Mucosa of gallbladder (tissue), 1 donor: ENCODE data around the gene SIPA1L3. TPM values are rescaled to one million over a fixed set of nuclear protein-coding genes. Genes with fewer than 3 reads are reported as not detected.
"Not testable (repeated sequence)": the region's sequence is repeated elsewhere in the genome, so short reads cannot be mapped to it uniquely, and the experiment has no call there.

Source experiments
- DNase-seq: peaks from one replicate; pipeline ENCODE4 v3.0.0-alpha.2; 2020; ENCODE audit warnings: low spot score
- total RNA-seq: library from RNA; stranded (reverse); gene quantifications from one replicate; pipeline ENCODE4 v1.2.1, GENCODE V29; 2021
- donor health status: DM: no; HTN: no; CAD: no.

SIPA1L3 gene
- total RNA-seq, 1 donor from 2014 or later: 74.6 TPM

DNA sequence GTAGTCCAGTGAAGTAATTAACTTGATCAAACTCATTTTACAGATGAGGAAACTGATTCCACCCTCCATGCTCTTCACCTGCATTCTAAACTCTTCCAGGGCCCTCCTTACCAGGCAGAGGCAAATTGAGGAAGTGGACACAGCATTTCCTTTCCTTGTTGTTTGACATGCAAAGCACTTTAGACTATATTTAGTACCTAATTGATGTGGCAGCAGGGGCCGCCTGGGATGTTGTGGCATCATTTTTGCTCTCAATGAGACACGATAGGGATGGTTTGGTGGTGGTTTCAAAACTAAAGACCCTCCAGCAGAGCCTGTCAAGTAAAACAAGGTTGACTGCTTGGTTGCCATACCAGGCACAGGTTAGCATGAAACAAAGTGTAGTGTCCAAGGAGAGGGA is 7.9 kb downstream of the SIPA1L3 start:
- DNase-seq: no peak

DNA sequence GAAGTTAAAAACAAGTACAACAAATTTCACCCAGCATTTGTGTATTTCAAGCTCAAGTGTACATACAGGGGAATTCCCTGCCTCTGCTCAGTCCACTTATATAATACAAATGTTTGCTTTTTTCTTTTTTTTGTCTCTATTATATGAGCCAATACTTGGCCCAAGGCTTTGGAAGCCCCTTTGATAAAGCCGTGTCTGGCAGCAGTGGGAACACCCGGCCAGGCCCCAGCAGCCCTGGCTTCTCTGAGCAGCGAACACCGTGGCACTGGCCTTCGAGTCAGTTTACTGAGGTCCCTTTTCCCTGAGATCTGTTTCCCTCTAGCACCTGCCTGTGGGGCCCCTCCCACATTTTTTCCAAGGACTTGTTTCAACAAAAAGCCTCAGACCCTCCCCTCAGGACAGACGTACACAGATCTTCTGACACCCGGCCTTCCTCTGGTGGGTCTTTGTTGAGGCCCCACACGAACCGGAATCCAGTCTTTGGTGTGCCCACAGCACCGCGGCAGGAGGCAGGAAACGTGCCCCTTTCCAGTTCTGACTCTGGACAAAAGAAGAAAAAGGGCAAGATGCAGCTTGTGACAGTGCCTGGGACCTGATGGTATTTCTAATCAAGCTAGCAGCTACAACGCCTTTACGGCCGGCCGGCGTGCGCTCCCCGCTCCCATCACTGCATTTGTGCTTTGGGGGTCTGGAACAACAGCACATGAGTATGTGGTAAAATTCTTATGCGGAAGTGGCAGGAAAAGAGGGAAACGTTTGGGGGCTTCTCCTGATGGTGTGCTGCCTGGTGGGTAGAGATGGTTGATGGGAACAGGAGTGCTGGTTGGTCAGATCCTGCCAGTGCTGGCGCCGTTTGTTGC is 13.8 kb downstream of the SIPA1L3 start:
- DNase-seq: no peak

DNA sequence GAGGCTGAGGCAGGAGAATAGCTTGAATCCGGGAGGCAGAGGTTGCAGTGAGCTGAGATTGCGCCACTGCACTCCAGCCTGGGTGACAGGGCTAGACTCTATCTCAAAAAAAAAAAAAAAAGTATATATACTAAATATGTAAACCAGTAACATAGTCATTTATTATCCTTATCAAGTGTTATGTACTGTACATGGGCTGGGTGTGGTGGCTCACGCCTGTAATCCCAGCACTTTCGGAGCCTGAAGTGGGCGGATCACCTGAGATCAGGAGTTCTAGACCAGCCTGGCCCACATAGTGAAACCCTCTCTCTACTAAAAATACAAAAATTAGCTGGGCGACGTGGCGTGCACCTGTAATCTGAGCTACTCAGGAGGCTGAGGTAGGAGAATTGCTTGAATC is 17.6 kb downstream of the SIPA1L3 start:
- DNase-seq: not testable (repeated sequence)

DNA sequence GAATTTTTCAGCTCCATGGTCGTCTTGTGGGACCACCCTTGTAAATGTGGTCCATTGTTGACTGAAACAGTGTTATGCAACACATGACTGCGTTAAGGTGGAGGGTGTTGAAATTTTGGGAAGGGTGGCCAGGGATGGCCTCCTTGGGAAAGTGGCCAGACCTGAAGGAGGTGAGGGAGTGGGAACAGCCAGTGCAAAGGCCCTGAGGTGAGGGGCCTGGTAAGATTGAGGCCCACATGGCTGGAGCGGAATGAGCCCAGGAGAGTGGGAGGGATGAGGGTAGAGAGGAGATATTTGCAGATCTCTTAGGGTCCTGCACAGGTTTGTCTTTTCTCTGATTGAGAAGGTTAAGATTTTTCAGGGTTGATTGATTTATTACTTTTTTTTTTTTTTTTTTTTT is 18.2 kb downstream of the SIPA1L3 start:
- DNase-seq: no peak

DNA sequence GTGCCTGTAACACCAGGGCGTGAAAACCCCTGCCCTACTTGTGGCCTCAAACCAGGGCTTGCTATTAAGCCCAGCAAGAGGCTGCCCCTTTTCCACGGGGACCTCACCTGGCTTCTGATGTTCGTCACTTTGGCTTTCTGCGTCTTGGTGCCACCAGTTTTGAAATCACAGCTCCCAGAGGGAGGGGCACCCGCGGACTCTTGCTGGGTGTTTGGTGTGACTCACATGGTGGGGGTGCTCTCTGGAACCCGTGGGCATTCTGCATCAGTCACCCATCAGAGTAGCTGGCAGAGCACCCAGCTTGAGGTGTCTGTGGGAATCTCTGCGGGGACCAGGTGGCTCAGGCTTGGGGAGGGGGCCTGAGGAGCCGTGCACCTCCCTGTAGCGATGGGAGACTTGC is 19.2 kb downstream of the SIPA1L3 start:
- no peak for DNase-seq

DNA sequence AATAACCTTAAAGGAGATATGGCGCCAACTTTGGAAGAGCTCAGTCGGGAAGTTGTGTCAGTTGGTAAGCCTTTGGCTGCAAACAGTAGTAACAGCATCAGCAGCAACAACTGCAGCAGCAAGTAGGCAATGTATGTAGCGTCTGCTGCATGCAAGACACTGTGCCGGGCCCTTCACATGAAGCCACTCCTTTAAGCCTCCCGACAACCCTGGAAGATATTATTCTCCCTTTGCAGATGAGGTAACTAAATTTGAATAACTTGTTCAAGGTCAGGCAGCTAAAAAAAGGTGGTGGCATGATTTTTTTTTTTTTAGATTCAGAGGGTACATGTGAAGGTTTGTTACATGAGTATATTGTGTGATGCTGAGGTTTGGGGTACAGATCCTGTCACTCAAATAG is 19.7 kb downstream of the SIPA1L3 start:
- DNase-seq: no peak

DNA sequence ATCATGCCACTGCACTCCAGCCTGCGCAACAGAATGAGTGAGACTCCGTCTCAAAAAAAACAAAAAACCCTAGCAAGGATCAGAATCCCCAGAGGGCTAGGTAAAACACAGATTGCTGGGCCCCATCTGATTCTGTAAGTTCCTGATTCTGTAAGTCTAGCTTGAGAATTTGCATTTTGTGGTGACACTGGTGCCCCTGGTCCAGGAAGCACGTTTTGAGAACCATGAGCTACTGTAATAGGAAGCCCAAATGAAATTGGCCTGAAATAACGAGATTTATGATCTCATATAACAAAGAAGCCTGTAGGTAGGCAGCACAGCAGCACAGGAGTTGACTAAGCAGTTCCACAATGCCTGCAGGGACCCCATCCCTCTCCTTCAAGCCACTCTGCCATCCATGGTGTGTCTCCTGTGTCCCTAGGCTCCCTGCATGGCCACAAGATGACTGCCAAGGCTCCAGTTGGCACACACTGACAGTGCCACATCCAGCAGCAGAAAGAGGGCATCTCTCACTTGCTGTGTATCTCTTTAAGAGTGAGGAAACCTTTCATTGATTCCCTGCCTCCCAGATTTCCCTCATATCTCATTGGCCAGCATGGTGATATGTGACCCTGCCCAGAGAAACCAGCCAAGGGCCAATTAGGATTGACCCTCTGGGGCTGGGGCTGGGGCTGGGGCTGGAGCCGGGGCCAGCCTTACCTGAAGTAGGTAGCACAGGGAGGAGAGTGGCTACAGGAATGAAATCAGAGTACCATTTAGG is 21.7 kb downstream of the SIPA1L3 start:
- DNase-seq: no peak

DNA sequence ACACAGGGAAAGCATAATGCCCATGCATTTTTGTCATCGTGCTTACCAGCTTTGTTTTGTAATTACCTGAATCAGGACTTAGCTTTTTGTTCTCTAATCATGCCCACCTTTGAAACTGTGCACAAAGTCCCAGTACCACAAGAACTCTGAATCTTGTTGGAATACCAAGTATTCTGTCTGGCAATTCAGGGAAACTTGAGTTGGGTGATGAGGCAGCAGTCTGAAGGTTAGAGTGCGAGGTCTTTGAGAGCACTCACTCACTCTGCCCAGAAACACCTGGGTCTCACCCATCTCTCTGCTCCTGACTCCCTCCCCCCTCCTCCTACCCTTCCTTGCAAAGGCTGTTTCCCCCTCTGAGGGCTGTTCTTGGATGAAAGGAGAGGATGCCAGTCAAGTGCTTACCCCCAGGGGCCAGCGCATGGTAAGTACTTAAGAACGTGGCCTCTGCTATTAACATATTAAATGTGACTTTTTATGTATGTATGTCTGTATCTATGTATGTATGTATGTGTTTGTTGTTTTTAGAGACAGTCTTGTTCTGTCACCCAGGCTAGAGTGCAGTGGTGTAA is 22.4 kb downstream of the SIPA1L3 start:
- no peak for DNase-seq

DNA sequence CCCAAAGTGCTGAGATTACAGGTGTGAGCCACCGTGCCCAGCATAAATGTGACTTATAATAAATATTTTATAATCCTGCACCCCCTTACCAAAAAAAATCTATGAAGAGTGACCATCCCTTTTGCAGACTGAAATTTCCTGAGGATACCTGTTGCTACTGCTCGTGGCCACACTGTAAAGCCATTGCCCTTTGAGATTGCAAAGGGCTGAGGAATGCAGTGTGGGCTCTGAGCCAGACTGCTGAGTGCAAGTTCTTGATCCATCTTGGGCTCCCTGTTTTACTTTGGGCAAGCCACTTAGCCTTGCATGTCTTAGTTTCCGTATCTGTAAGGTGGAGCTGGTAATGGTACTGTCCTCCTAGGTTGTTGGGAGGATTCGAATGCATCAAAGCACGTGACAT is 23.4 kb downstream of the SIPA1L3 start:
- no peak for DNase-seq

DNA sequence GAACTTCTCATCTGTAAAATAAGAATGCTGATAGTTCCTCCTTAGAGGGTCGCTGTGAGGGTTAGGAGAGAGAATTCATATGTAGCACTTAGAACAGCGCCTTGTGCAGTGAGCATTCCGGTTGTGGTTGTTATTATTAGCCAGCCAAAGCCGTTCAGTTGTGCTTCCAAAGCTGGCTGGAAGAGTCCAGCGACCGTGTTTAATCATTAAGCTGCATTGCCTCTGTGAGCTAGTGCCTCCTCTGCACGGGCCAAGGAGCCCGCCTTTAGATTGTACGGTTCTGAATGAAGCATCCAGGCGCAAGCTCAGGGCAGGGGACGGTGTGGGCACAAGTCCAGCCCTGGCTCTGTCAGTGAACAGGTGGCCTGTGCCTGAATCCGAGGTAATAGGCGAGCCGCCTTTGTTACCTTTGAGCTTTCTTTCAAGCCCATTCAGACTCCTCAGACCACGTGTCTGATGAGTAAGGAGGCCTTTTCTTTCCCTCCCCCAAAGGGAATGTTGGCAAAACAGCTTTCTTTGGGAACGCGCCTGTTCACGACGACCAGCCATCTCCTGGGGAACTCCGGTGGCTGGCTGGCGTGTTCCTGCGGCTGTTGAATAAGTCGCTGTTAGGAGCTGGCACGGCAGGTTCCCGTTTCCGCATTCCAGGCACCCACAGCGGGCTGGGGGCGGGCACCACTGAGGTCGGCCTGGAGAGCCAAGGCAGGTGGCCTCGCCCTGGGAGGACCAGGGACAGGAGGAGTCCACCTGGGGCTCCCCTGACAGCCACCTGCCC is 25.1 kb downstream of the SIPA1L3 start:
- DNase-seq: peak; percentile 87

DNA sequence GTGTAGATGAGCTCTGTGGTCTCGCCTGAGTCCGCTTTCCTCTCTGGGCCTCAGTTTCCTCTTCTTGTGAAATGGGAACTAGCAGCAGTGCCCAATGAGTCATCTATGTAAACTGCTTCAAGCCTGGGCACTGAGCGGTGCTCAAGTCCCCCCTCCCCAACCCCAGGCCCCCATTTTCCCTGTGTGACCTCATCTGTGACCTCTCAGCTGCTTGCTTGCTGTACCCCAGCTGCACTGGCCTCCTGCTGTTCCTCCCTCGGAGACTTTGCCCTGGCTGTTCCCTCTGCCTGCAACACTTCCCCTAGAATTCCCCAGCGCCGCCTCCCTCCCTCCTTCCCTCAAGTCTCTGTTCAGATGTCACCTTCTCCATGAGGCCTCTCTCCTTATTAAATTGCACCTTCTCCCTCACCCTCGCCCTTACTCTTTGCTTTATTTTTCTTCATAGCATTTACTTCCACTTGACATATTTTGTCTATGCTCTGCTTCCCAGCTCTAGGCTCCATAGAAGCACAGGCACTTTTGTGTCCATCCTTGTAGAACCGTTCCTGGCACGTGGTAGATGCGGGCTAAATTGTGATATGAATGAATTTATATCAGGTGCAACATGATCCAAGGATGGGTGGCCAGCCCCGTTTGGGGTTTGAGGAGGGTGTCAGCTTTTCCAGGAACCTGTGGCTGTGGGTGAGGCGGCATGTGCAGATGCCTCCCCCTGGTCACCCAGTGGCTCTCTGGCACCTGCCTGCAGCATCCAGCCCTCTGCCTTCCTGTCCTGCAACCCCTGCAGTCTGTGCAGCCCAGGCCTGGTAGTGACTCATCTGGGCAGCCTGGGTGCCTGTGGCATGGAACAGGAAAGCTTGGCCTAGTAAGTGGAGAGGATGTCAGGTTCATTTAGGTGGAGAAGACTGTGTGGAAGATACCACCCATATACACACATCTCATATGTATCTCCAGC is 26.3 kb downstream of the SIPA1L3 start:
- DNase-seq: peak; percentile 58

DNA sequence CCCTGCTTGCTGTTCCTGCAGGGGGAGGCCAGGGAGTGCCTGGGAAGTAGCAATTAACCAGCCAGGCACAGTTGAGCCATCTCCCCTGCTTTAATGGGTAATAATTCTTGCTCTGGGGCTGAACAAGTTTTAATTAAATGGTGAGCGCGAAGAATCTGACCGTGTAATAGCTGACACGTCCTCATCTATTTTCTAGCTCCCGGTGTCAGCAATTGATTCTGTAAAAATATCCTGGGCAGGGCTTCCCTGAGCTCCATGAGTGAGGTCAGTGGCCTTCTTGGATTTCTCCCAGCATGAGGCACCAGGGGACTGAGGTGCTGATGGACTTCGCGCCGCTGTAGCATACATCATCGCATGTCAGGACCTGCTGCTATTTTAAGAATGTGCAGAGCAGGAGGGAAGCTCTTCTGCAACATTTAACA is 26.9 kb downstream of the SIPA1L3 start:
- peak; percentile 87 for DNase-seq

DNA sequence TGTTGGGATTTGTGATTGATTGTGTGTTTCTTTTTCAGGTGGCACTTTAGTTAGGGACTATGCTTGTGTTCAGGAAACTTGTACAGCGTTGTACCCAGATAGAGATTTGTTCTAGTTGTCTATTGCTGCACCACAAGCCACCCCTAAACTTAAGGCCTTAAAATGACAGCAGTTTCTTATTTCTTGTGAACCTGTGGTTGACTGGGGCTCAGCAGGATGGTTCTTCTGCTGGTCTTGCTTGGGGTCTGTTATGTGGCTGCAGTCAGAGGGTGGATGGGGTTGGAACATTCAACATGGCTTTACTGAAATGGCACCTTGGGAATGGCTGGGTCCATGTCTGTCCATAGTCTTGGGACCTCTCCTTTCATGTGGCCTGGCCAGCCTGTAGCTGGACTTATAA is 28.3 kb downstream of the SIPA1L3 start:
- no peak for DNase-seq

DNA sequence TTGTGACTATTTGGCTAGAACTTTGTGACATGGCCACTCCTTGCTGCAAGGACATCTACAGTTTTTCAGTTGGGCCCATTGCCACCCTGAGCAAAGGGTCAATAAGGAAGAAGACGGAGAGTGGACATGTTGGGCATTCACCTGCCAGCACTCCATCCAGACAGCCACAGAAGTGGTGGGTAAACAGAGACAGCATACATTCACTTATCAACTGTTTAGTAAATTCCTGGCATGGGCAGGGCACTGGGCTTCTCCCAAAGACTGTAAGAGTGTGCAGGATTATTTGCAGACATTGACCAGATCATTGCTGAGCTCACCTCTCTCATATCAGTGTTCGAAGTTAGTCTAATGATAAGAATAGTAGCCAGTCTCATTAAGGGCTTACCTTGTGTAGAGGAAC is 29.2 kb downstream of the SIPA1L3 start:
- peak; percentile 86 for DNase-seq

DNA sequence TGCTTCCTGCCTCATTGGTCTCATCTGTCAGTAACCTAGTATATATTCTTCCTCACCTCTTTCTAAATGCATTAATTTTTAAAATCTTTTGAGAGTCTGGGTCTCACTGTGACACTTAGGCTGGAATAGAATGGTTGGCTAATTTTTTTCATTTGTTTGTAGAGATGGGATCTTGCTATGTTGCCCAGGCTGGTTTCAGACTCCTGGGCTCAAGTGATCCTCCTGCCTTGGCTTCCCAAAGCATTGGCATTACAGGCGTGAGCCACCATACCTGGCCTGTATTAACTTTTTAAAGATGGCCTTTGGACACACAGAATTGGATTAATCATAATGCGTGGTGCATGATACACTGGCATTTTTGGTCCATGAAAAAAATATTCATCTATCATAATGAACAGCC is 29.9 kb downstream of the SIPA1L3 start:
- no peak for DNase-seq

DNA sequence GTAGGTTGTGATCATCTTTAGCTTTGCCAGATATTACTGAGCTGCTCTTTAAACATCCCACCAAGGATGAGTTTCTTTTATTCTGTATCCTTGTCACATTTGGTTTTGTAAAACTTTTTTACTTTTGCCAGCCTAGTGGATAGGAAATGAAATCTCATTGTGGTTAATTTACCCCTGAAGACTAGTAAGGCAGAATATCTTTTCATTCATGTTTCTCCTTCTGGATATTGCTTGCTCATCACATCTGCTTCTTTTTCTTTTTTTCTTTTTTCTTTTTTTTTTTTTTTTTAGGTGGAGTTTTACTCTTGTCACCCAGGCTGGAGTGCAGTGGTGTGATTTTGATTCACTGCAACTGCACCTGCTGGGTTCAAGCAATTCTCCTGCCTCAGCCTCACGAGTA is 31.3 kb downstream of the SIPA1L3 start:
- DNase-seq: no peak

DNA sequence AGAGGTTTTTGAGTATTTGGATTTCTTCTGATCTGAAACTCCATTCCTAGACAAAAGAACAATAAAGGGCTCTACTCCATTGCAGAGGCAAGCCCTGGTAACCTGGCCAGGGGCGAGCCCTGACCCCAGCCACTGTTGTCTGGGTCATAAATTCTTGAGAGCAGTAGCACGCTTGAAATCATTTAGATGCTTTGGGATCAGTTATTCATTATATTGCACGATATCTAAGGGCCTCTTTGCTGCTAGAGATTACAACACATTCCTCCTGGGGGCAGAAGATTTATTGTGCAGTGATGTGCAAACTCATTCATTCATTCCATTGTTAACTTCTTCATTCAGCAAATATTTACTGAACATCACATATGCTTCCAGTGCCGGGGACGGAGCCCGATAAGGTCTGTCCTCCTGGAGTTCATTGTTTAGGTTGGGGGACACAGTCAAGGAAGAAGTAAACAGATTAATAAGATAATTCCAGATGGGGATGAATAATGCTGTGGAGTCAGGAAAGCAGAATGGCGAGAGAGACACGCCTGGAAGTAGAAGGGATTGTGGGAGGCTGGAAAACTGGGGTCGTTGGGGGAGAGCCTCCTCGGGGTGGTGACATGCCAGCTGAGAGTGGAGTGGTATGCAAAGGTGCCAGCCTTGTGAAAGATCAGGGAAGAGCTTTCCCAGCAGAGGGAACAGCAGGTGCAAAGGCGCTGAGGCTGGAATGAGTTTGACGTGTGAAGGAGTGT is 34.9 kb downstream of the SIPA1L3 start:
- no peak for DNase-seq

DNA sequence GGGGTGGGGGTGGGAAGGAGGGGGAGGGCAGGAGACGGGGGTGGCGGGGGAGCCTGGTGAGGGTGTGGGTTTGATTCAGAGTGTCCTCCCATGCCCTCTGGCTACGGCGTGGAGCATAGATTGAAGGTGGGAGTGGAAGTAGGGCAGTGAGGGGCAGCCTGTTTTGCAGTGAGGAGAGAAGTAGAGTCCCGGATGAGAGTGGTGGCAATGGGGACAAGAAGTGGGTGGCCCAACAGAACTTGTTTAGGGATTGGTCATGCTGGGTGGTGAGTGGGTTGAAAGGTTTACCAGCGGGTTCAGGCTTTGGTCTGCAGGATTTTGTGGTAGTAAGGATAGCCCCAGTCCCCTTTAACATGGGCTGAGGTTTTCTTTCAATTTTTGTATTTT is 35.5 kb downstream of the SIPA1L3 start:
- no peak for DNase-seq

DNA sequence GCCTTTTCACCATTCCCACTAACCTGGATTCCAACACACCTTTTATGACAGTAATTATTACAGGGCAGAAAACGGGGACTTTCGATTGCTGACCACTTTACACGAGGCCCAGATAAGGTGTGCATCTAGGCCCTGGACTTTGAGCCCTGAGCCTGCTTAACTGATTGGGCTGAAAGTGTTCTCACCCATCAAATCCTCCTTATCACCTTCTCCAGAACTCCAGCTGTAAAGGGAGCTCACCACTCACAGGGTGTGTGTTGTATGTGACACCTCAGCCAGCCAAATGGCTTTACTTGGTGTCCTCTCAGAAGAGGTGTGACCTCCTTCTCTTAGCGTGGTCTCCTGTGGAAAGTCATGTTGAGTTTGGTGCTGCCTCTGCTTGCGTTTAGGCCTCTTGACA is 36.5 kb downstream of the SIPA1L3 start:
- peak; percentile 65 for DNase-seq

DNA sequence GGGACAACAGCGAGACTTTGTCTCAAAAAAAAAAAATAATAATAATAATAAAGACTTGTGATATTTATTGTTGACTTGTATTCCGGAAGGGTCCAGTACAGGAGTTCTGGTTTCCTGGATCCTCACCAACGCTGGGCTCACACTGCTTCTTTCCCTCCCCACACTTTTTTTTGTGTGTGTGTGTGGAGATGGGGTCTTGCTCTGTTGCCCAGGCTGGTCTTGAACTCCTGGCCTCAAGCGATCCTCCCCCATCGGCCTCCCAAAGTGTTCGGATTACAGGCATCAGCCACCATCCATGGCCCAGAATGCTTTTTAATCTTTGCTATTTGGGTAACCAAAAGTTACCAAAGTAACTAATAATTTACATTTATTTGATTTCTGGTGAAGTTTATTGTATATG is 39.1 kb downstream of the SIPA1L3 start:
- no peak for DNase-seq
